G401.6 (cell line): ENCODE results near the gene KIF21B.

Experiments used
- FAIRE-seq: peaks from 2 replicates; lab custom pipeline; 2012; peaks lifted over from hg19 to GRCh38; lab: Jason Lieb, UNC

Gene KIF21B, protein sequence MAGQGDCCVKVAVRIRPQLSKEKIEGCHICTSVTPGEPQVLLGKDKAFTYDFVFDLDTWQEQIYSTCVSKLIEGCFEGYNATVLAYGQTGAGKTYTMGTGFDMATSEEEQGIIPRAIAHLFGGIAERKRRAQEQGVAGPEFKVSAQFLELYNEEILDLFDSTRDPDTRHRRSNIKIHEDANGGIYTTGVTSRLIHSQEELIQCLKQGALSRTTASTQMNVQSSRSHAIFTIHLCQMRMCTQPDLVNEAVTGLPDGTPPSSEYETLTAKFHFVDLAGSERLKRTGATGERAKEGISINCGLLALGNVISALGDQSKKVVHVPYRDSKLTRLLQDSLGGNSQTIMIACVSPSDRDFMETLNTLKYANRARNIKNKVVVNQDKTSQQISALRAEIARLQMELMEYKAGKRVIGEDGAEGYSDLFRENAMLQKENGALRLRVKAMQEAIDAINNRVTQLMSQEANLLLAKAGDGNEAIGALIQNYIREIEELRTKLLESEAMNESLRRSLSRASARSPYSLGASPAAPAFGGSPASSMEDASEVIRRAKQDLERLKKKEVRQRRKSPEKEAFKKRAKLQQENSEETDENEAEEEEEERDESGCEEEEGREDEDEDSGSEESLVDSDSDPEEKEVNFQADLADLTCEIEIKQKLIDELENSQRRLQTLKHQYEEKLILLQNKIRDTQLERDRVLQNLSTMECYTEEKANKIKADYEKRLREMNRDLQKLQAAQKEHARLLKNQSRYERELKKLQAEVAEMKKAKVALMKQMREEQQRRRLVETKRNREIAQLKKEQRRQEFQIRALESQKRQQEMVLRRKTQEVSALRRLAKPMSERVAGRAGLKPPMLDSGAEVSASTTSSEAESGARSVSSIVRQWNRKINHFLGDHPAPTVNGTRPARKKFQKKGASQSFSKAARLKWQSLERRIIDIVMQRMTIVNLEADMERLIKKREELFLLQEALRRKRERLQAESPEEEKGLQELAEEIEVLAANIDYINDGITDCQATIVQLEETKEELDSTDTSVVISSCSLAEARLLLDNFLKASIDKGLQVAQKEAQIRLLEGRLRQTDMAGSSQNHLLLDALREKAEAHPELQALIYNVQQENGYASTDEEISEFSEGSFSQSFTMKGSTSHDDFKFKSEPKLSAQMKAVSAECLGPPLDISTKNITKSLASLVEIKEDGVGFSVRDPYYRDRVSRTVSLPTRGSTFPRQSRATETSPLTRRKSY (N-terminal part only)

DNA sequence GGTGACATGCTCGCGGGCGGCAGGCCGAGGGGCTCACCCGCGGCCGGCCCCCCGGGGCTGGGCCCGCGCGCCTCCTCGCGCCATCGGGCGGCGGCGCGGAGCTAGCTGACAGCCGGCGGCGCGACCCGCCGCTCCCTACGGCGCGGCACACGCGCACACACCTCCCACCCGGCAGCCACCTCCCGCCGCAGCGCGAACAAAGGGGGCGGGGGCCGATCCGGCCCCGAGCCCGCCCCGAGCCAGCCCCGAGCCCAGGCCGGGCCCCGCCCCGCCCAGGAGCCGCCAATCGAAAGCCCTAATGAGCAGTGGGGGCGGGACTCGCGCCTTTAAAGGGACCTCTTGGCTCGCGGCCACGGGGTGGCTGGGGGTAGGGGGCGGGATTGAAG, at the start of gene KIF21B:
TSS of gene KIF21B (minus strand) at position 198 of the 386 bp plus-strand sequence. CDS start 331 bp downstream, outside the sequence.
- no peak for FAIRE-seq

DNA sequence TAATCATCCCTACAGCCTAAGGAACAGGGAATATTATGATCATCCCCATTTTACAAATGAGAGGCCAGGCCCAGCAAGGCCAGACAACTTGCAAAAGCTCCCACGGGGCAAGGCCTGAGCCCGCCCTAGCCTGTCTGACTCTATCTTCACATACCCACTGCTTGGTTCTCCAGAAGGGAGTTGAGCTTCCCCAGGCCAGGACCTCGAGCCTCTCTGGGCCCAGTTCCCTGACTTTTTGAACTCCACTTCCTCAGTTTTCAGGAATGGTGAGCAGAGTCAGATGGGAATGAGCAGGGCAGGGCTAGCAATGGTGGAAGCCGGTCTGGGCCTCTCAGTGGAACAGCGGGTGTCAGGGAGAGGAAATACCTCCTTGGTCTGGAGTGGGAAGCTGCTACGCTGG, 49.4 kb upstream of the KIF21B start:
- no peak for FAIRE-seq

DNA sequence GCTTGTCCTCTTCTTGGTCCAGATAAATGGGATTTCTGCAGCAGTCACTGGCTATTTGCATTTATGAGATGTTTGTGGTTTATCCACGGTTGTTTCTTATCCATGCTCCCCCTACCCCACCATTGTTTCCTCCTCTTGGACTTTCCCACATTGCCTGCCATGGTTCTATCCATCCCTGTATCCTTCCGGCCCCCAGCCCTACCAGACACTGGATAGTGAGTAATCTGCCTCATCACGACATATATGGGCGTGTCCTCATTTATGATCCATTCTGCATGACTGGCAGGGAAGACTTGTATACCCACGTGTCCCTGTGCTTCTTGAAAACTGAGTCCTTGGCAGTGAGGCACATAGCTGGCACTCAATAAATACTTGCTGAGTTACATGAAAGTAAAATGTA, 48.6 kb upstream of the KIF21B start:
- no peak for FAIRE-seq

DNA sequence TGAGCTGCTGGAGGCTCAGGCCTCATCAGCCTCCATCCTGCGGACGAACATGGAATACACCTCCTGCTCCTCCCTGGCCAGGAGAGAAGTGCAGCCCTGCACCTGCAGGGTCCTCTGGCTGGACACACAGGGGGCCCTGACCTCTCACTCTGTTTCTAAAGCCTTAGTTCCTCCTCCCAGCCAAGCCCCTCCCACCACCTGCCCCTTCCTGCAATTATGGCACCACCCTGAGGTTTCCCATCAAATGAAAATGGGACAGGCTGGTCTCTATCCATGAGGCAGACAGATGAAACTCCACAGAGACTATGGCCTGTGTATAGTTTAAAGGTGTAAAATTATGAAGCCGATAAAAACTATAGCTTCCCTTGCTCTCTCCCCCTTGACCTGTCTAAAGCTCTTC, 46.1 kb upstream of the KIF21B start:
- FAIRE-seq = no peak

DNA sequence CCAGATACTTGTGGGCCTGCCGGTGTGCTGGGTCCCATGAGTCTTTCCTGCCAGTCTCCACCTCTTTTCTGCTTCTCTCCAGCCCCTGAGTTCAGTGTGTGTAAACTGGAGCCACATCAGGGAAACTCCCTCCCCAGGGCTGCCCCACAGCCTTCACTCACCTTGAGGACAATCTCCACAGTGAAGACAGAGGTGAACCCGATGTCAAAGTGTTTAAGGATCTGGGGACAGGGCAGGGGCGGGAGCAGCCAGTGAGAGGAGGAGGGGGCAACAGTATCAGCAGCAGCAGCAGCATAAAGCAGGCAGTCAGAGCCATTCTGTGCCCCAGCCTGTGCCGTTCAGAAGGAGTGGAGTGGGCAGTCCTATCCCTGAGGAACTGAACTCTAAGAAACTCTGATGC, 45.5 kb upstream of the KIF21B start:
- no peak for FAIRE-seq

DNA sequence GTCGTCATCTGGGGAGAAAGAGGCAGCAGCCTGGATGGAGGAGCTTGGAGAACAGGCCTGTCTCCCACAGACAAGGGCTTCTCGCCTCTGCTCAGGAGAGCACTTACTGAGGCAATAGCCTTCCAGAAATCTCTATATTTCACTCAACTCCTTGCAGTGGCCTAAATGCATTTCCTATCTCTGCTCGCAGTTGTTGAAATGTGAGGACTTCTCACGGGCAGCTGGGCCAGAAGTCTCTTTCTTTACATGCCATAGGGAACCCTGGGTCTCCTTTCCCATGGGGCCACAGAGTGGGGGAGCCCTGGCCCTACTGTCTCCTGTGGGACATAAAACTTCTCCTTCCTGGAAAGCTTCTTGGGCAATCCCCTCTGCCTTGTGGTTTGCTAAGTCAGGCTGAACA, 43.5 kb upstream of the KIF21B start:
- FAIRE-seq = no peak

DNA sequence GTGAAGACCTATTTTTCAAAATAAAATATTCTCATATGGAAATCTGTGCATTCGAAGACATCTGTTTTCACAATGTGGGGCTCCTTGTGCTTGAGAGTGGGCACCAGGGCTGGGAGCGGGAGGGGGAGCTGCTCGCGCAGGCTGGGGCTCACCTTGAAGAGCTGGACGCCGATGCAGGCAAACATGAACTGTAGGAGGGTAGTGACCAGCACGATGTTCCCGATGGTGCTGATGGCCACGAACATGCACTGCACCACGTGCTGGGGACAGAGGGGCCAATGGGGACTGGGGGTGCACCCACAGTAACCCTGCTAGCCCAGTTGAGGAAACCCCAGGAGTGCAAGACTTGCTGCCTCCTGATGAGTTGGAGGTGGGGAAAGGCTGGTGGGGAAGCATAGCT, 42.2 kb upstream of the KIF21B start:
- FAIRE-seq = no peak

DNA sequence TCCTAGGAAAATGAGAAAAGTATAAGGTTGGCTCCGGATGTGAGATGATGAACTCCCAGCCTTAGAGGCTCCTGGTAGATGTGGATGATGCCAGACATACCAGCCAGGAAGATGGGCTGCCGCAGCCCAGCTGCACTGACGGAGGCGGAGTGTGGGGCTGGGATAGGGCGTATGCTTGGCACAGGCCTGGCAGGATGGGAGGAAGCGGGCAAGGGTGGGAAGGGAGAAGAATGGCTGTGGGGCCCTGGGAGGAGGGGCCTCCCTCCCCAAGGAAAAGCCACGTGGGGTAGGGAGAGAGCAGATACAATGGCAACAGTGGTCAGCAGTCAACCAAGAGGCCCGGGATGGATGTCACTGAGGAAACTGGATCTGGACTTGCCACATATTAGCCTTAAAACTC, 41.3 kb upstream of the KIF21B start:
- FAIRE-seq = no peak

DNA sequence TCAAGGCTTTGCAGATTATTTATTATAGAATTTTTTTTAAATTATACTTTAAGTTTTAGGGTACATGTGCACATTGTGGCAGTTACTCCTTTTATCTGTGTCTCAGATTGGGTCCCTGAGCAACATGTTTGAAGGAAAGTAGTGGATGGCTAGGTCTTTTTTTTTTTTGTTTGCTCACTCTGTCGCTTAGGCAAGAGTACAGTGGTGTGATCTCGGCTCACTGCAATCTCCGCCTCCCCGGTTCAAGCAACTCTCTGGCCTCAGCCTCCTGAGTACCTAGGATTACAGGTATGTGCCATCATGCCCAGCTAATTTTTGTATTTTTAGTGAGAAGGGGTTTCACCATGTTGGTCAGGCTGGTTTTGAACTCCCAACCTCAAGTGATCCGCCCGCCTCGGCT, 39.6 kb upstream of the KIF21B start:
- FAIRE-seq = no peak

DNA sequence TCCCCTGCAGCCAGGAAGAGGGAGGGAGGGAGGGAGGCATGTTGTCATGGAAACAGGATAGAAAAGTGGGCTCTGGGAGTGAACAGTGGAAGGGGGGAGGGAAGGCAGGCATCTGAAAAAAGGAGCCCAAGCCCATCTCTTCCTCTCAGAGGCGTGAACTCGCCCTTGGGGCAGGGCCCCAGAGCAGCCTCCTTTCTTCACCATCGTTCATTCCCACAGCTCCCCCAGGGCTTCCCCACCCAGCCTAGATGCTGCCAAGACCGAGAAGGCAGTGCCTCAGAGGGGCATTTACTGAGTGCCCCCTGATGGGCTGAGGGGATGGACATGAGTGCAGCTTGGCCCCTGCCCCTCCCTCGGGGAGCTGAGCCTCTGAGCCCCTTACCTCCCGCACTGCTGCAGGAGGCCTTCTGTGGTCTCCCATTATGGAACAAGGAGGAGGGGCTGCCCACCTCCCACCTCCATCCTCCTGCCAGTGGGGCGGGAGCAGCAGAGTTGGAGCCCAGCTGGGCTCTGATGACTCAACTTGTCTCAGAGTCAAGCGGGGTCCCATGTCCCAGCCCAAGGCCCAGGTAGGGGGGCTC, 39.1 kb upstream of the KIF21B start:
- no peak for FAIRE-seq

DNA sequence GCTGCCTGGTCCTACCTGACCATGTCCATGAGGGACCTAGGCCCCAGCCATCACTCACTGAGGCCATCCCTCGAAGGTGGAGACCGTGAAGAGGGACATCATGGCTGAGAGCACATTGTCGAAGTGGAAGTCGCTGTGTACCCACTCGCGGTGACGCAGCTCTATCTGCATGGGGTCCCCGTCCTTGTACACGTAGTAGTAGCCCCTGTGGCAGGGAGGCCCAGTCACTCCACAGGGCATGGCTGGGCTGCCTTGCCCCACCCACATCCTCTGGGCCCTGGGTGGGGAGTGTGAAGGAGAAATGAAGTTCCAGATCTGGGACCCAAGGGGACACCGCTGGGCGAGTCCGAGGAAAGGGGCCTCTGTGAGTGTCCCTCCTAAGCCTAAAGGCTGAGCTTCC, 38.4 kb upstream of the KIF21B start:
- no peak for FAIRE-seq

DNA sequence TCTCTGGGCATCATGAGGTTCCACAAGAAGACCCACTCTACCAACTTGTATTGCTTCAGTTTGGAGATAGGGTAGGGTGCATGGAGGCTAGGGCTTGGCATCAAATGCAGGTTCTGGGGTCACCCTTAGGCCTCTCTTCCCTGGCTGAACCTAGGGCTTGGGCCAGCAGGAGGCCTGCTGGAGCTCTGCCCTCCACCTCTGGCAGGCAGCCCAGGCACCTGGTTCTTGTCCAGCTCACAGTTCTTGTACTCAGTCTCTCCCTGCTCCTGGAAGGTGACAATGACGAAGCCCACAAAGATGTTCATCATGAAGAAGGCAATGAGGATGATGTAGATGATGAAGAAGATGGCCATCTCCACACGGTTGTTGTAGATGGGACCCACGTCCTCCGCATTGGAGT, 37.5 kb upstream of the KIF21B start:
- no peak for FAIRE-seq

DNA sequence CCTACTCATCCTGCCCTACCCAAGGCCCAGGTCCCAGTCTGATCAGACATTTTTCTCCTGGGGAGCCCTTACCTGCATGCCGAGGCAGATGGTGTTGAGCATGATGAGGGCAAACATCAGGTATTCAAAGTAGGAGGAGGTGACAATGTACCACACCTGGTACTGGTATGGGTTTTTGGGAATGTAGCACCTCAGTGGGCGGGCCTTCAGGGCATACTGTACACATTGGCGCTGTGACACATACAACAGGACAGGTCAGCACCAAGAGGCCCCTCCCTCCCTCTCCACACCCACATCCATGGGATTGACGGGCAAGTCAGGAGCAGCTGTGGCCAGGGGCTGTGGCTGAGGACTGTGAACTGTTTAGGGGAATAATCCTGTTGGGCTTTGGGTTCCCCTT, 37.1 kb upstream of the KIF21B start:
- no peak for FAIRE-seq

DNA sequence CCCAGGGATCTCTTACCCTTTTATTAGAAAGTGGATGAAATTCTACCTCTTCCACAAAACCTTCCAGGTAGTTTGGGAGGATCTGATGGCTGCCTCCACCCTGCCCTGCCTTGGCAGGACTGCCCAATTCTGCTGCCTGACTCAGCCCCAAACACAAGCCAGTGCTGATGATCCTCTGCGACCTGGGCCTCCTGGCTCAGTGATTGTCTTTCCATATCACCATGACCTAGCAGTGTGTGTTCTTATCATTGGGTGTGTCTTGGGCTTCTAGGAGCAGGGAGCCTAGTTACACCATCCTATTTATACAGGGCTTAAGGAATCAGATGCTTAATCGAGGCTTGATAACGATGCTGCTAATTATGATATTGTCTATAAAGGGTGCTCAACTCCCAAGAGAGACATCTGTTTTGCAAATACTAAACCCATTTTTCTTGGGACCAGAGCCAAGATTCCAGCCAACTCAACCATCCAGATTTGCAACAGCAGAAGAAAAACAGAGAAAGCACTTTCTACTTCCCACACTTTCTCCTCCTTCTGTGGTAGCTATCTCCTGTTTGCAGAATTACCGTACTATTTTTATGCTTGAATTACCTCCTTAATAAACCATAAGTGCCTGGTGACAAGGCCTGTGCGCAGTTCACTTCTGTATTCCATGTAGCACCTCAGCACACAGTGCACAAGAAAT, 36.5 kb upstream of the KIF21B start:
- FAIRE-seq = no peak

DNA sequence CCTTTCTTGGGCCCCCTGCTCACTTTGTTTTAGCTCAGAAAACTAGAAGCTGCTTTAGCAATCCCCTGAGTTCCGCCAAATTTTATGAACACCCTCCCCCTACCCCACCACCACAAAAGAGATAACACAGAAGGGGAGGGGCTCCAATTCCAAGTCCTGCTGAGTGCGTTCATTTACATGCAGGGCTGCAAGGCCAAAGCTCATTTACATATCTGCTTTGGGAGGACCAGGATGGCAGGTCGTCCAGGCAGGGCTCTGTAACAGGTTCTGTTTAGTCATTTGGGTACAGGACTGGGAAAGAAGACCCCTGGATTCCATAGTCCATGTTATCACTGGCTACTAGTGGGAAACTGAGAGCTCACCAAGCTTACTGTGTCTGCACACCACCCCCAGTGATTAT, 35.9 kb upstream of the KIF21B start:
- FAIRE-seq = no peak

DNA sequence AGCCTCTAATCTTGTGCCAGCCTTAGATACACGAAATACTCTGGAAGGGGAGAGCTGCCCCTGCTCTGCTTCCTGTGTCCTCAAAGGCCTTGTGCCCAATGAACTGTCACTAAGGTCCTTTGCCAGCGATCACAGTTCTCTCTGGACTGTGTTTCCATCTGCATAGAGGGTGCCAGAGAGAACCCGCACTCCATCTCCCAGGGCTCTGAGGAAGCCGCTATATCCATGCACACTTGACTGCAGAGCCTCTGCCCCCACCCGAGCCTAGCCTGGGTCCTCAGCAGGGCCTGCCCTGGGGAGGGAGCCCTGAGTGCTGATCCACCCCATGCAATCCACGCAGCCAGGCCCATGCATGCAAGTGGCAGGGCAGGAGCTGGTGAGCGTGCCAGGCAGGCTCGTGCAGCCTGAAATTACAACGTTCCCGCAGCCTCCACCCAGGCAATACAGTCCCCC, 30.6 kb upstream of the KIF21B start:
- FAIRE-seq = no peak

DNA sequence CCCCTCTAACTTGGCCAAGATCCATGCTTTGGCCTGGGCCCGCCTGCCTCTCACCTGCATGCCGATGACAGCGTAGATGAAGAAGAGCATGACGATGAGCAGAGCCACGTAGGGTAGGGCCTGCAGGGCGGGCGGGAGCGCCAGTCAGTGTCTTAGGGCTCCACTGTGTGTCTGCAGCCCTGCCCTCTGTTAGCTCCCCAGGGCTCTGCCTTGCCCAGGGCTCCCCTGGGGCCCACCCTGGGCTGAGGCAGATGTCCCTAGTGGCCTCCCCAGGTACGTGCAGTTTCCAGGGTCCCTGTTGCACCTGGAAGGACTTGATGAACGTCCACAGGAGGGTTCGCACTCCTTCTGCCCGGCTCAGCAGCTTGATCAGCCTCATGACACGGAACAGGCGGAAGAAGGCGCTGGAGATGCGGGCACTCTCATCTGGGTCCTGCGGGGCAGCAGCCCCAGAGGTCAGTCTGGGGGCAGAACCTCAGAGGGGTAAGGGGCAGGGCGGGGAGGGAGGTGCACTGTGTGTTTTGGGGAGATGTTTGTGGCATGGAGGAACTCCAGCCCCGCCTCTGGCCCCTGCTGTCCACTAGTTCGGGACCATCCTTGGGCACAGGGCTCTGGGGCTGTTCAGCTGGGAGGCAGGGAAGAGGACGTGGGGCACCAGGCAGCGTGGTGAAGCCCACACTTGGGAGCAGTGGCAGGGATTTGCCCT, 29.8 kb upstream of the KIF21B start:
- FAIRE-seq = no peak

DNA sequence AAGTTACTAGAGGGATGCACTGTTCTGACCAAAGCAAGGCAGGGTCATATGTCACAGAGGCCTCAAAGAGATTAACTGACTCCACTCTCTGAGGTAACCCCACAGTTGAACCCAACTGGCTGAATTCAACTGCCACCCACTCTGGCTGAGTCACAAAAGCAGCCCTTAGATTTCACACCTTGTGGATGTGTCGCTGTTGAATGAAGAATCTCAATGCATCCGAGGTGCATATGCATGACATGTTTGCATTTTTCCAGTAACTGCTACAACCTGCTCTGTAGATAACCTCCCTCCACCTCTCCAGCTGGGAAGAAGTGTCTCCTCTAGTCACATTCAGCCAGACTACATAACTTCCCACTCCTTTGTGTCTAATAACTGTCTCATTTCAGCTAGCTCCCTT, 27.9 kb upstream of the KIF21B start:
- no peak for FAIRE-seq

DNA sequence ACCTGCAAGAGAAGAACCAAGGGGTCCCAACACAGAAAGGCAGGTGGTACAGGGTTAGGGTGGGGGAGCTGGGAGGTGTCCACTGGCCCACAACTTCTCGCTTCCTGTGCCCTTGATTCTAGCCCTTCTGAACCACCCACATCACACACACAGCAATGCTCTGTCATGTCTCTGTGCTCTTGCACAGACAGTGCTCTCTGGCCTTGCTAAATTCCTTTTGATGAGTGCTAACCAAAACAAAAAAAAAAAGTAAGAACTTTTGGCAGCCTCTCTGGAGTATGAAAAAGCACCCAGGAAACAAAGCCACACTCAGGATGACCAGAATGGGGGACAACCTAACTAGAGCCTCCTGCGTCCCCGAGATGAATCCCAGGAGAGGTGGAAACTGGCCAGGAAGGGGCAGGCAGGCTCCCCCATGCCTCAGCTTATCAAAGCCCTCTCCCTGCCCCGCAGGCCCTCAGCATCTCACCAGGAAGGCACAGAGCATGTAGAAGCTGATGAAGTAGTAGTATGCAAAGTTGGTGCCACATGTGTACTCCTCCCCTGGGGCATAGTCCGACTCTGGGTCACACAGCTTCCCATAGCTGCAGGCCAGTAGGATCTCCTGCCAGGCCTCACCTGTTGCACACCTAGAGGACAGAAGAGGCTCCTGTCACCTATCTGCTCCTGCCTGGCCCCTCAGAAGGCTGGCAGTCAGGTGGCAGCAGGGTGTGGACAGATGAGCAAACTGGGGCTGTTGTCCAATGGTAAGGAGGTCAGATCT, 27.2 kb upstream of the KIF21B start:
- FAIRE-seq = no peak

DNA sequence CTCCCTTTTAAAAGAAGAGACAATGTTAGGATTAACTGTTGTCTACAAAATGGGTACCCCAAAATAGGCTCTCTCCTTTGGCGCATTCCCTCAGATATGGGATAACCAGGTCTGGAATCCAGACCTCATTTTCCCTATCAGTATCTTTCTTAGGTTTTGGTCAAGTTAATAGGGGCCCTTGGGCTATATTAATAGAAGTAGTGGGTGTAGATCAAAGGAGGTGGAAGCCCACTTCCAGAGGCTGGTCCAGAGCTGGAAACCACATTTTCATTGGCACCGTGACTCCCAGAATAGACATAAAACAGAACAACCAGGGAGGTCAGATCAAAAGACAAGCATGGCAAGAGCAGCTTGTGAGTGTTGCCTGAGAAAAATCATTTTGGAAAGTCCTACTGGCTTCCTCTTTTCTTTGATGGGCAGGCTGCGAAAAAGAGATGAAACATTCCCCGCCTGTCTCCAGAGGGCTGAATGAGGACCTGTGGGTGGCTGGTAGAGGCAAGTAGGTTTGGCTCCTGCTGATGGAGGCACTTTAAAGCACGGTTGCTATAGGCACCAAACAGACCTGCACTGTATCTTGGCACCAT, 25.8 kb upstream of the KIF21B start:
- FAIRE-seq = no peak
